Skeletal muscle cell (primary cell): ENCODE data around the gene CPA1.

Experiments used
- DNase-seq: peaks from one replicate; pipeline ENCODE4 v3.0.0-alpha.2; 2010; ENCODE audit warnings: low read depth
- H3K4me3 ChIP-seq: 2 replicates; pipeline ENCODE4 v1.5.1; 2011; ENCODE audit warnings: low read depth, mild to moderate bottlenecking, control low read depth, low read length, moderate library complexity

The CPA1 gene

DNA sequence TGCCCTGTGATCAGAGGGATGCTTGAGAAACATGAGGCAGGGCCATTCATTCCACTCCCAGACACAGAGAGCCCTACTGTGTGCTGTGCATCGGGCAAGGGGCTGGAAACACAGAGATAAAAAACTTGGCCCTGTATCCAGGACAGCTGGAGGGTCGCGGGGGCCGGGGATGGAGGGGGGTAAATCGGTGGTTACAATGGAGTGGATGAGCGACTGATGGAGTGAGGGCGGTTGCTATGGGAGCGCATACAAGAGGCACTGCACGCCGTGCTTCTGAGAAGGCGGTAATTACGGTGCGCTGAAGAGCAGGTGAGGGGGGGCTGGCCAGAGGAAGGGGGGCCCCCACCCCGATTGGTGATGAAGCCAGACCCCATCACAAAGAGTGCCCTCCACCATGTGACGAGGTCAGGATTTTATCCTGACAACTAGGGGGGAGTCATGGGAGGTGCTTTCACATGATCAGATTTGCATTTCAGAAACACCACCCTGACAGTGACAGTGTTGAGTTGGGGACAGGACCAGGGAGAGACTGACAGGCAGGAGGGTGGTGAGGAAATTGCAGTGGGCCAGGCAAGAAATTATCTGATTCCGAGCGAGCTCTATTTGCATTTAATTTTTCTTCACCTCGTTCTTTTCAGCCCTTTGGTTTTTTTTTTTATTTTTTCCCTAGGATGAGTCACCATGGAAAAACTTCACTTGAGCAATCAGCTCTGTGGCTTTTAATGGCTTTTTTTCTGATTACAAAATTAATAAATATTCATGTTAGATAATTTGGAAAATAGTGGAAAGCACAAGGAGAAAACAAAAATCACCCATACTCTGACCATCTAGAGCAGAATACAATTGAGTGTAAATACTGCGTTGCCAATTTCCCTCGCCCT lies 27.9 kb upstream of the CPA1 start:
- DNase-seq: no peak
- no peak overlapping the region for H3K4me3 ChIP-seq

DNA sequence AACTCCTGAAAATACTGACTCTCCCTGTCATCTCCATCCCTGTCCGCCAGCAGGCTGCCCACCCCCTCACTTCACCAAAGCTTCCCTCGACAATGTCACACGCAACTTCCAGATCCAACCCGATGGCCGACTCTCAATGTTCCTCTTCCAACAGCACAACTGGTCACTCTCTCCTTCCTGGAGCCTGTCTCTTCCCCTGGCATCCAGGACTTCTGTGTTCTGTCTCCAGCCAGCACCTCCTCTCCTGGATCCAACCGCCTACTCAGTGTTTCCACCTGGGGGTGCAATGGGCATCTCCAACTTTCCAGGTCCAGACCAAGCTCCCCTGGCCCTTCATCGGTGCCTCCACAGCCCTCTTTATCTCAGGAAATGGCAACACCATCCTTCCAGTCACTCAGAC lies 27.1 kb upstream of the CPA1 start:
- H3K4me3 ChIP-seq: no peak overlapping the region
- no peak for DNase-seq

DNA sequence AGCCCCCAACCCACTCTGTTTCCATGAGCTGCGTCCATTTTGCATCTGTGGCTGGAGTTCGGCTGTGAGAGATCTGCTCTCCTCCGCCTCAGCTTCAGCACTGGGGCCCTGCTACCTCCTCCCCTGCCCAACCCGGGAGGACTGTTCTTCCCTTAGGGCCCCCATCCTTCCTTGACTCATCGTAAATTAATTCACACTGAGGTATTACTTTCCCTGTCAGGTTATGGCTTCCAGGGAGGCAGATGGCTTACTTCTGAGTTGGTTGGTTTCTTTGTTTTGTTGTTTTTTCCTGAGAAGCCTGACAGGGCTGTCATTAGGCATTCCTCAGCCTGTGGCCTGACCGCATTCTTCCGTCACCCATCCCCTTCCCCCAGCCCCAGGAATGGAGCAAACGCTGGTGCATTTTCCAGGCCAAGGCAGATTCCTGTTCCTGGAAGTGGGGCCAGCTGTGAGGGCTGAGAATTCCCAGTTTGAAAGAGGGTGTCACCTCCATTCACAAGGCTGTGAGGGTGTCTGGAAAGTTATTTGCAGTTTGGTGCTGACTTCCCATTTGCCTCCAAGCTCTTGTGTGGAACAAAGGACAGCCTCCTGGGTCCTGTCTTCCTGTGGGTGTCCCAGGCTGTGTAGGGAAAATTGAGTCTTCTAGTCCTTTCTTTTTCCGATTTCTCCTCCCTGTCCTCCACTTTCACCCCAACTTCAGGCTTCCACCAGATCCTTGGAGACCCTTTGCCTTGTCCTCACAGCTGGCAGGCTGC lies 24.0 kb upstream of the CPA1 start:
- DNase-seq: peak; percentile 93
- H3K4me3 ChIP-seq: no peak overlapping the region

DNA sequence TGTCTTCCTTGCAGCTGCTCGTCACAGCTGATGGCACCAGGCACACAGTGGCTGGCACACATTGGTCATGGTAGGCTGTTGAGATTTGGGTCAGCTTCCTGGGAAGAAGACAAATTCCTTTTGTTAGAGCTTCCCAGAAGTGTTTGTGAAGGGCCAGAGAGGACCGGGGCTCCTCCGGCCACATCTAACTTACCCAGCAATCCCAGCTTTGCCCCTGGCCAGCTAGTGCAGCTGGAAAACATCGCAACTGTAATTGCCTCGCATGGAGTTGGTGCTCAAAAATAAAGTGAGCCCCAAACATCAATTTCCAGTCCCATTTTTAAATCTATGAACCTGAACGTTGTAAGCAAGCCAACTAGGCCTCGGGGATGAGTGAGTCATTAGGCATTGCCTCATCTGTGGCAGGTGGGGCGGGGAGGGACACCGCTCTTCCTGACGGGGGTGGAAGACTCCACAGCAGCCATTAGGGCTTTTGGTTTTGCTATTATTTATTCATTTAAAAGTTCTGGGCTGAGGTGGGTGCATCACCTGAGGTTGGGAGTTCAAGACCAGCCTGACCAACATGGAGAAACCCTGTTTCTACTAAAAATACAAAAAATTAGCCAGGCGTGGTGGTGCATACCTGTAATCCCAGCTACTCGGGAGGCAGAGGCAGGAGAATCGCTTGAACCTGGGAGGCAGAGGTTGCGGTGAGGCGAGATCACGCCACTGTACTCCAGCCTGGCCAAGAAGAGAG lies 23.2 kb upstream of the CPA1 start:
- peak; percentile 74 for DNase-seq
- H3K4me3 ChIP-seq: no peak overlapping the region

DNA sequence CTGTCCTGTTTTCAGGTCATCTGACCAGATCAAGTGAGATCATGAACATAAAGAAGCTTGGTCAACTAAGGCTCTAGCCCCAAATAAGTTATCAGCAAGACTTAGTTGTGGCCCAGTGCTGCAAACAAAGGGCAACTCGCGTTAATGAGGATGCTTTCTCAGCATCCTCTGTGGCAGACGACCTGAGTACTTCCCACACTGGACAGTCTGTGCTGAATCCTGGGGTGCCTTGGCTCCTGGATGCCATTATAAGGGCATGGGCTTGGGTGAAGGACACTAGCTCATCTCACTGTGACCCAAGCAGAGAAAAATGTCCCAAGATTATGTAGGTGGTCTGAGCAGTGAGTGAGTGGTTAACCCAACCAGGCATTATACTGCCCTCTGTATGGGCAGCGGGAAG lies 21.8 kb upstream of the CPA1 start:
- DNase-seq: no peak
- H3K4me3 ChIP-seq: no peak overlapping the region

DNA sequence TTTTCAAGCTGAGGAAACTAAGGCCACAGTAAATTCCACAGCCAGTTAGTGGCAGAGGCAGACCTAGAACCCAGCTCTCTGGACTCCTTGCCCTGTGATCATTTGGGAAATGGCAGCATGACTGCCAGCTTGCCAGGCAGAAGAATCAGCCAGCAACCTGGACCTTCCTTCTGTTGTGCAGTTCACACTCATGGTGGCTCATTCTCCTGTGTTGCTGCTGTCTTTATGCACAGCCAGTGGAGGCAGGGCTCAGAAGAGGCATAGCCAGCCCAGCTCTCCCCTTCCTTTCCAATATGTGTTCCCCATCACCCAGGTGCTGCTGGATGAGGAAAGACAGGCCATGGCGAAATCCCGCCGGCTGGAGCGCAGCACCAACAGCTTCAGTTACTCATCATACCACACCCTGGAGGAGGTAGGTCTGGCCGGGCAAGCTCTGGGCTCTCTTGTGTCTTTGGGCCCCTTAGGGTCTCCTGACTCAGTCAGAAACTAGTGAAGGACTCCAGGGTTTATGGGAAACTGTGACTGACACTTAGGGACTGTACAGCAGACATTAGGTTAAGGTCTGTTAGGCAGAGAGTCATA lies 20.9 kb upstream of the CPA1 start:
- no peak overlapping the region for H3K4me3 ChIP-seq
- no peak for DNase-seq

DNA sequence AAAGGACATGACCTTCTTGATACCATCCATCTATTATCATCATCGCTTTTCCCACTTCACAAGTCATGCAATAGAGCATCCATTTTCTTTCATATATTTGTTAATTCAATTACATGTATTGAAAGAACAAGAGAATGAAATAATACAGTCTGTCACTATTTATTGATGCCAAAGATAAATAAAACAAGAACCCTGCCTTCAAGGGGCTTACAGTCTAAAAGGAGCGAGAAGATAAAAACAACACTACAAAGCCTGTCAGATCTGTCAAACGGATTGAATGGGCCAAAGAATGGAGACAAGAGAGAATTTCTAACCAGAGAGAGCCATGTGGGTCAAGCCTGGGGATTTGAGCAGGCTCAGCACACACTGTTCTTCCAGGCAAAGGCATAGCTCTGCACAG lies 19.8 kb upstream of the CPA1 start:
- DNase-seq: no peak

DNA sequence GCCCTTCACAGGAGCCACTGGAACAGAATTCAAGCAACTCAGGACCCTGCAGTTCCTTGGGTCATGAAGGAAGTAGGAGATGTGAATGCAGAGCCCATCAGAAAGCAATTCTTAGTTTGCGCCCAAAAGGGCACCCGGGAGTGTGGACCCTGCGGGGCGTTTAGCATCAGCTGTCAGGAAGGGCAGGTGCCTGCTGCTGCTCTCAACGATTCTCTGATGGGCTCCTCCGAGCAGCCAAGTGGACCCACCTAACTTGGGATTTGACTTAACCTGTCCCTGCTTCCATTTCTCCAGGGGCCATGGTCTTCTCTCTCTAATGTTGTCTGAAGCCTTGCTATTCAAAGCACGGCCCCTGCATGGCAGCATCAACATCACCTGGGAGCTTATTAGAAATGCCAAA lies 18.6 kb upstream of the CPA1 start:
- no peak for DNase-seq
- no peak overlapping the region for H3K4me3 ChIP-seq

More for the DNA sequence above, 19.8 kb upstream of the CPA1 start:
- H3K4me3 ChIP-seq: no peak overlapping the region

DNA sequence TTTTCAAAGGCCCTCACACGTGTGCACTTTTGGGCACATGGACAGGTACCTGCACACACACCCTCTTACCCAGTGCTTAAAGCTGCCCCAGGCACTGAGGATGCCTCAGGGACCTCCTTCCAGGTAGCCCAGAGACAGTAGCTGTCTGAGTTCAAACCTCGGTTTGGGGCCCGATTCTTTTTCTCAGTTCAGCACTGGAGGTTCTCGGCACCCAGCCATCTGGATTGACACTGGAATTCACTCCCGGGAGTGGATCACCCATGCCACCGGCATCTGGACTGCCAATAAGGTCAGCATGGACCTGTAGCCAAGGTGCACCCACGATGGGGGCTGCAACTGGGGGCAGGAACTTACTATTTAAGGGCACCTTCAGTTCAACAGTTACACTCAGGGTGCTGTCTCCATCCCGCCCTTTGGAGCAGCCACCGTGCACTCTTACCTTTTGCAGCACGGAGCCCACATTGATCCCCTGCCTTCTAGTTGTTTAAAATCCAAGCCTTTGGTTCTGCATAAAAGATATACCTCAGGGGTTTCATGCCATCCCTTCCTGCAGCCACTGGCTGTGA lies 18.0 kb upstream of the CPA1 start:
- no peak for DNase-seq
- no peak overlapping the region for H3K4me3 ChIP-seq

DNA sequence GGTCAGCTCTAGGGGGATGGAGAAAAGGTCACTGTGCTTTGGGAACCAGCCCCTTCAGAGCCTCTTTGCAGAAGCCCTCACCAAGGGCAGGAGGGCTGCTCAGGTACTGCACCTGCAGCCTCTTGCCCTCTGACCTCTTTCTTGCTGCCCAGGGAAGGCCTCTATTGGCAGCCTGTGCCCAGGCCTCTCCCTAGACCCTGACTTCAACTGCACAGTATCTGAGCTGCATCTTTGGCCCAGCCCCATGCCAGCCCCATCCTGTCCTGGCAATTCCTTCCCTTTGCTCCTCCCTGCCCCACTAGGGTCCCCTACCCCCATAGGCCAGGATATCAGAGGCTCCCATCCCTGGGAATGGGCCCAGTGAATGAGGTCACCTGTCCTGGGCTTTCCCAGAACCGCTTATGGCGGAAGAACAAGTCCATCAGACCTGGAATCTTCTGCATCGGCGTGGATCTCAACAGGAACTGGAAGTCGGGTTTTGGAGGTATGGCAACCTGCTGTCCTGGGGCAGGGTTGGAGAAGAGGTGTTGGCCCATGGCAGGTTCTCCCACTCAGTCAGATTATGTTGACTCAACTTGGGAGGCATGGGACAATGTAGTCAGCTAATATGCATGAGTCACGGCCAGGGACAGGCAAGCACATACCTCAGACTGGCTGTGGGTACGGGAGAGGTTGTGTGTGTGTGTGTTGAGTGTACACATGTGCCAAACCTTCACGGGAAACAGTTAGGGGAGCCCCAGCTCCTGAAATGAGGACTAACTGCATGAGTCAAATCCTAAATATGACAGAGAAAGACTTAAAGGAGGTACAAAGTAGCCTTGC lies 17.1 kb upstream of the CPA1 start:
- H3K4me3 ChIP-seq: no peak overlapping the region
- peak; percentile 90 for DNase-seq

DNA sequence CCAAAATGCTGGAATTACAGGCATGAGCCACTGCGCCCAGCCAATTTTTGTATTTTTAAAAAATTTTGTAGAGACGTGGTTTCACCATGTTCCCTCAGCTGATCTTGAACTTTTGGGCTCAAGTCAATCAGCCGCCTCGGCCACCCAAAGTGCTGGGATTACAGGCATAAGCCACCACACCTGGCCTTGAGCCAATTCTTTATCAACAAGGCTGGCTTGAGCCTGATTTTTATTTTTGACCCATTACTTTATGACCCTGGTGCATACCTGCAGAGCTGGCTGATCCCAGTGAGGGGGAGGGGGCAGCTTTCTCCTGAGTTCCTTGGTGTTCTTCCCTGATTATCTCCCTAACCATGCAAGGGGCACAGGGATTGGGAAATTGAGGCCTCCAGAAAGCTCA lies 15.8 kb upstream of the CPA1 start:
- no peak for DNase-seq
- H3K4me3 ChIP-seq: no peak overlapping the region

DNA sequence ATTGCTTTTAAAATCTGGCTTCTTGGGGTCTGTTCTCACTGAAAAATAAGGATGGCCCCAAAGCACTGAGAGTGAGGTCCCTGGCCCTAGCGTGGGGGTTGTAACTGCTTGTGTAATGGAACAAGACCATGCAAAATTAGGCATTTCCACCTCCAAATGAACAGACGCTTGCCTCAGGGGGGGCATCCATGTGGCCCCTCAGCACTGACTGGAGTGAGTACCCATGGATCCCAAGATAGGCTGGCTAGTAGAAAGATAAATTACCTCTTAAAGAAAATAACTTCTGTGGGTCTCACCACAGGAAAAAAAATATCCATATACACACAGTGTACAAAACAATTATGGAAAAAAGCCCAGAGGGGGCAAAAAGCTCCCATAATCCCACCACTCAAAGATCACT lies 15.2 kb upstream of the CPA1 start:
- H3K4me3 ChIP-seq: no peak overlapping the region
- no peak for DNase-seq

DNA sequence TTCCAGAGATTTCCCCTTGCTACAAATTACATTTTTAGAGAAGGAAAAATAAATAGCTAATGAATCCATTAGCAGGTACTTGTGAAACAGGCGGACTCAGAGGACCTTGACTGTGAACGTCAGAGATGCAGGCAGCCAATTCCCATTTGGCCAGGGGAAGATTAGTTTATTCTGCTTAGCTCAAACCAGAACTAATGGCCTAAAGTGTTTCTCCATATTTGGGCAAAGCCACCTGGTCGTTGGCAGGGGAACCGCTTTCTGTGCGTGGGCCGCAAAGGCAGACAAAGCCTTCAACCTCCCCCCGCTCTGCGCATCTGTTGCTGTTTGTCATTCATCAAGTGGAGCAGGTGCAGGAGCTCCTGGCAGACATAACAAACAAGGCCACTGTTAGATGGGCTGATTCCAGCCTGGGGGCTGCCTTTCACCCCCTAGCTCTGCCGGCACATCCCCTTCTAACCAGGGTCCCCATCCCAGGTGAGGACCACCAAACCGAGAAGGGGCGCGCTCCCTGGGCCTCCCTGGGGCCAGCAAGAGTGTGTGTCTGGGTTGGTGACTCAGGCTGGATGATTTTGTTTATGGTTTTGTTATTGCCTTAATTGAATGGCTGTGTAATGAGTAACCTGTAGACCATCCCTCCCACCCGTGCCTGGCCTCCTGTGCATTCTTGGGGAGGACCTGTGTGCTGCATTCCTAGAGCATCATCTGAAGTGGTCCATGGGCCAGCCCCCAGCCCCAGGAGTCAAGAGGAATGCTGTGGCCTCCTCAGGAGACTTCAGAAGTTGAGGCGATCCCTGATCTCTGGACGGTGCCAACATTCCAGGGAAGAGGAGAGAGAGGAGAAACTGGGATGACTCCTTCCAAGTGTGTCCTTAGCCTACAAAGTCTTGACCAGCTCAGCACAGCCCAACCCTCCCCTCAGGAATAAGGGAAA lies 14.5 kb upstream of the CPA1 start:
- peak; percentile 75 for DNase-seq
- no peak overlapping the region for H3K4me3 ChIP-seq

DNA sequence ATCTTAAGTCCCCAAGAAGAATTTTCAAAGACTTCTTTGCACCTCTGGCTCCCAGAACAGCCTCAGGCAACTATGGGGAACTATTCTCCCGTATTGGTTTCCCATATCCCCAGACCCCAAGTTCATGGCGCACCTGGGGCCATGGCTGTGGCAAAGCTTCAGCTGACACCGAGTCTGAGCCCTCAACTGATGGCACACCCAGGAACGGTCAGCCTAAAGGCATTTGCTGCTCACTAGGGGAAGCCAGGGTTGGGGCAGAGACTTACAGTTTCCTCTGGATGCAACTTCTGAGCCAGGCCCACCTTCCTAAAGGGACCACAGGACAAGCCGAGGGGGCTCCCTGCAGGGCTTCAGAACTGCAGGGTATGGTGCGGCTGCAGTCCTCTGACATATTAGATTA lies 13.7 kb upstream of the CPA1 start:
- no peak for DNase-seq
- no peak overlapping the region for H3K4me3 ChIP-seq

DNA sequence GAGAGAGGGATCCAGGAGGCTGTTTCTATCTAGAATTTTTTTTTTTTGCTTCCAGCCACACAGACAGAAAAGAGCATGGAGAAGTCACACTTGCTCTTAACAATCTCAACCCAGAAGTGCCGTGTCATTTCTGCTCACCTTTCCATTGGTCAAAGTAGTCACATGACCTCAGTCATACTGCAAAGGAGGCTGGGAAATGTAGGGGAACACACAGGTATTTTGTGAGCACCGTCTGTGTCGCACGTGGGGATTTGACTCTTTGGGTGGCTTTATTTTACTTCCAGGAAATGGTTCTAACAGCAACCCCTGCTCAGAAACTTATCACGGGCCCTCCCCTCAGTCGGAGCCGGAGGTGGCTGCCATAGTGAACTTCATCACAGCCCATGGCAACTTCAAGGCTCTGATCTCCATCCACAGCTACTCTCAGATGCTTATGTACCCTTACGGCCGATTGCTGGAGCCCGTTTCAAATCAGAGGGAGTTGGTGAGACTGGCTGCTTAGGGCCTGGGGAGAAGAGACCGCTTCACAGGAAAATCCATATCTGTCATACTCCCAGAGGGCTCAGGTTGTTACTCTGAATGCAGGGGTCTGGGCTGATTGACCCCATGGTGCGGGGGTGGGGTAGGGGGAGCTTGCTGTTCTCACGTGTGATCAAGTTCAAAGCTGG lies 13.1 kb upstream of the CPA1 start:
- no peak overlapping the region for H3K4me3 ChIP-seq
- DNase-seq: no peak

DNA sequence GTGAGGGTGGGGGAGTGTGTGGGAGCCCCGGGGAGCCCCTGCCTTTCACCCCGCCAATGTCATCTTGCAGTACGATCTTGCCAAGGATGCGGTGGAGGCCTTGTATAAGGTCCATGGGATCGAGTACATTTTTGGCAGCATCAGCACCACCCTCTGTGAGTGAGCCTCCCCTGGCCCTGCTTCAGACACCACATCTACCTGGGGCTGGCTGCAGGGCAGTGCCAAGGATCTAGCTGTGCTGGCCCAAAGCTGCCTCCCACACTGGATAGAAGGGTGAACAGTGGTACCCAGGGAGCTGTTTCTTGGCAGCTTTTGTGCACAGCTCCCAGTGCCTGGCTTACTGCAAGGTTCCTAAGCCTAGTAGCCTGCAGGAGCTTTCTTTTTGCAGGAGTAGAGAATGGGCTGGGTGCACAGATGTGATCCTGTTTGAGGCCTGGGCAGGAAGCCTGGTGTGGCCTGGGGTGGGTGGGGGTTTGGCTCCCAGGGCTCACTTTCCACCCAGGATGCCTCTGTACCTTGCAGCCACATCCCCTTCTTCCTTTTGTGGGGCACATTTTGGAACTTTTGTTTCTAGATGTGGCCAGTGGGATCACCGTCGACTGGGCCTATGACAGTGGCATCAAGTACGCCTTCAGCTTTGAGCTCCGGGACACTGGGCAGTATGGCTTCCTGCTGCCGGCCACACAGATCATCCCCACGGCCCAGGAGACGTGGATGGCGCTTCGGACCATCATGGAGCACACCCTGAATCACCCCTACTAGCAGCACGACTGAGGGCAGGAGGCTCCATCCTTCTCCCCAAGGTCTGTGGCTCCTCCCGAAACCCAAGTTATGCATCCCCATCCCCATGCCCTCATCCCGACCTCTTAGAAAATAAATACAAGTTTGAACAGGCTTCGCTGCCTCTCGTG lies 12.2 kb upstream of the CPA1 start:
- no peak for DNase-seq
- H3K4me3 ChIP-seq: no peak overlapping the region
